ENCODE data around the gene CCND1. TPM values are rescaled to one million over a fixed set of nuclear protein-coding genes. Genes with fewer than 3 reads are reported as not detected.

The CCND1 gene
- total RNA-seq, 2 experiments from 2014 or later, result 0.44 TPM; not detected in 1

GRCh38 chr11:69667619-69668604, 27.0 kb downstream of the CCND1 start:
- CTCF ChIA-PET (ENCODE audit: unreplicated experiment), result no interaction called here
- H4K20me1 ChIP-seq (ENCODE audit: insufficient read depth, low read length), result no peaks in the 10 kb centered on the region
- H3K9me3 ChIP-seq (ENCODE audit: low read length), result no peaks in the 10 kb centered on the region
- no peaks in the 10 kb centered on the region for H3K79me2 ChIP-seq (ENCODE audit: insufficient read depth, low read depth, low read length)
- H3K4me1 ChIP-seq (ENCODE audit: insufficient read depth, low read length, poor library complexity, severe bottlenecking), result peaks cover 4% of the 10 kb centered on the region
- POLR2A ChIA-PET, result no interaction called here
- peaks cover 49% of the 10 kb centered on the region for H3K36me3 ChIP-seq (ENCODE audit: insufficient read depth, low read length)
- H3K27ac ChIP-seq (ENCODE audit: low read depth, low read length, poor library complexity, severe bottlenecking), result no peak overlapping the region
- no peaks in the 10 kb centered on the region for H3K9me2 ChIP-seq (ENCODE audit: insufficient read depth, low read length)
- no peak overlapping the region for H3K4me2 ChIP-seq (ENCODE audit: low read length)
- no peak for DNase-seq (ENCODE audit: low spot score)
- no peak overlapping the region for H2AFZ ChIP-seq (ENCODE audit: low read length)
- BruUV-seq (replicated peaks), result no TSS peak
- TF ChIP-seq EZH2phosphoT487 (IDR thresholded peaks at IDR 0.05; ENCODE audit: borderline replicate concordance, low read depth, low read length), result no peak
- TF ChIP-seq CTCF (conservative IDR thresholded peaks at IDR 0.05; ENCODE audit: low read length), result no peak
- no peak overlapping the region for H3K4me3 ChIP-seq (ENCODE audit: low read depth, low read length, poor library complexity, severe bottlenecking)
- intact Hi-C loops (cut with micrococcal nuclease; ENCODE audit: unreplicated experiment), result no loop called here

GRCh38 chr11:69669486-69669885, 28.5 kb downstream of the CCND1 start:
- Histone ChIP-seq H4K20me1 (ENCODE audit: insufficient read depth, low read length) (peaks cover 4% of the 10 kb centered on the region; the same call in 1 of the 2 replicates), H3K27ac (ENCODE audit: low read depth, low read length, poor library complexity, severe bottlenecking) (no peak overlapping the region), H3K36me3 (ENCODE audit: insufficient read depth, low read length) (peaks cover 52% of the 10 kb centered on the region), H3K4me2 (ENCODE audit: low read length) (no peak overlapping the region), H3K4me3 (ENCODE audit: low read depth, low read length, poor library complexity, severe bottlenecking) (no peak overlapping the region), H3K9me3 (ENCODE audit: low read length) (no peaks in the 10 kb centered on the region), H3K9me2 (ENCODE audit: insufficient read depth, low read length) (no peaks in the 10 kb centered on the region), H2AFZ (ENCODE audit: low read length) (no peak overlapping the region), H3K79me2 (ENCODE audit: insufficient read depth, low read depth, low read length) (peaks cover 15% of the 10 kb centered on the region), H3K4me1 (ENCODE audit: insufficient read depth, low read length, poor library complexity, severe bottlenecking) (peaks cover 14% of the 10 kb centered on the region)
- no peak for TF ChIP-seq CTCF (conservative IDR thresholded peaks at IDR 0.05; ENCODE audit: low read length)
- TF ChIP-seq EZH2phosphoT487 (IDR thresholded peaks at IDR 0.05; ENCODE audit: borderline replicate concordance, low read depth, low read length), result no peak
- intact Hi-C loops (cut with micrococcal nuclease; ENCODE audit: unreplicated experiment), result no loop called here
- DNase-seq (ENCODE audit: low spot score), result no peak
- ChIA-PET CTCF (ENCODE audit: unreplicated experiment) (interaction anchor here (0.6 kb wide), 1 partner anchor 11 kb away, joined by 3 read pairs; no protein-coding TSS in a partner anchor), POLR2A (no interaction called here)
- no TSS peak for BruUV-seq (replicated peaks)

Data from OCI-LY7 (cell line).